ENCODE measurements around the gene MYOF. TPM values are rescaled to one million over a fixed set of nuclear protein-coding genes. Genes with fewer than 3 reads are reported as not detected.
"Not testable (repeated sequence)": the region's sequence is repeated elsewhere in the genome, so short reads cannot be mapped to it uniquely, and the experiment has no call there.

Gene MYOF
- total RNA-seq, 1 donor from 2014 or later: 82.5 TPM

DNA sequence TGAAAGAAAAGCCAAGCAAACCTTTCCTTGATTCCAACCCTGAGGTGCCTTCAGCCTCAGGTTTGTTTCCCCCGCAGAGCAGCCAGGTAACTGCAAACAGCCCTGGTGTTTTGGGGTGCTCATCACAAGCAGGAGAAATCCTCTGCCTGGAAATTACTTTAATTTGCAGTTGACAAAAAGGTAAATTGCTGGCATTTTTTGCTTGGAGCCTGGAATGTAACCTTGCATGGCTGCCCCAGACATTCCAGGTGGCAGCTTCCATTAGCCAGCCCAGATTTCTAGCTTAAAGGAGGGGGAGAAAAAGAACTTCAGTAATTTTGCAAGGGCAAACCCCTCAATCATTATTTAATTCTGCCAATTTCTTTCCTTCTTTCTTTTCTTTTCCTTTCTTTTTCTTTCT lies 194.4 kb downstream of the MYOF start:
- intact Hi-C loops (cut with DNase I): loop anchor here (2.0 to 10.0 kb wide), 3 partner anchors 173 to 403 kb away; no protein-coding TSS in a partner anchor
- no peak for DNase-seq (ENCODE audit: low spot score)

DNA sequence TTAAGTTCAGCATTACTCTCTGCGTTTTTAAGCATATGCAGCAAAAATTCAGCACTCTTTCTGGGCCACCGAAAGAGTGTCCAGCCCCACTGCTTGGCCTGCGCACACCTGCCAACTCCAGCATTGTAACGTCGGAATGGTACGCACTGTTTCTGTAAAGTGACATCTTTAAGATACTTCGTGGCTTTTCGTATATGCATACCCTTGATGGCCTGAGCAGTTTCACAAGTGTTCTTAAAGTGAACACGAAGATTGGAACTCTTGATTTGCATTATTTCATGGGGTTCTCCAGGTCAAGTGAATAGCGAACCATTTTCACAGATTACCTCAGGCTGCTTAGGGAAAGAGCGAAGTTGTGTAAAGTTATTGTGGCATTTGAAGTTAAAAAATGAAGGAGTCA lies 197.9 kb downstream of the MYOF start:
- not testable (repeated sequence) for DNase-seq (ENCODE audit: low spot score)
- intact Hi-C loops (cut with DNase I): loop anchor here (10.0 kb wide), 1 partner anchor 399 kb away; no protein-coding TSS in a partner anchor

DNA sequence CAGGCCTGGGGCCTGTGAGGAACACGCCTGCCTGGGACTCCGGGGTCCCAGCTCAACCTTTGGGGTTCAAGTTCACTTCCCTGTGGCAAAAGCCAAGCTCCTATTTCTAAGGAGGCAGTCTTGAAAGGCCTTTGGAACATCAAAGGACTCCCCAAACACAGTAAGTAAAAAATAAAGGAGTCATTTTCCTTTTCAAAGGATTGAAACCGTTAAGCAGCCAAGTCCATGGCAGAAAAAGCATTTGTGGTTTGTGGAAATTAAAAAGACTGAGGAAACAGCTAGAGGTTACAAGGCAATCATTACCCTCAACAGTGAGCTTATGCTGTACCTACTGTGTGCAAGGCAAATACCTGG lies 200.8 kb downstream of the MYOF start:
- intact Hi-C loops (cut with DNase I): loop anchor here (10.0 kb wide), 1 partner anchor 397 kb away; no protein-coding TSS in a partner anchor
- DNase-seq (ENCODE audit: low spot score): no peak

DNA sequence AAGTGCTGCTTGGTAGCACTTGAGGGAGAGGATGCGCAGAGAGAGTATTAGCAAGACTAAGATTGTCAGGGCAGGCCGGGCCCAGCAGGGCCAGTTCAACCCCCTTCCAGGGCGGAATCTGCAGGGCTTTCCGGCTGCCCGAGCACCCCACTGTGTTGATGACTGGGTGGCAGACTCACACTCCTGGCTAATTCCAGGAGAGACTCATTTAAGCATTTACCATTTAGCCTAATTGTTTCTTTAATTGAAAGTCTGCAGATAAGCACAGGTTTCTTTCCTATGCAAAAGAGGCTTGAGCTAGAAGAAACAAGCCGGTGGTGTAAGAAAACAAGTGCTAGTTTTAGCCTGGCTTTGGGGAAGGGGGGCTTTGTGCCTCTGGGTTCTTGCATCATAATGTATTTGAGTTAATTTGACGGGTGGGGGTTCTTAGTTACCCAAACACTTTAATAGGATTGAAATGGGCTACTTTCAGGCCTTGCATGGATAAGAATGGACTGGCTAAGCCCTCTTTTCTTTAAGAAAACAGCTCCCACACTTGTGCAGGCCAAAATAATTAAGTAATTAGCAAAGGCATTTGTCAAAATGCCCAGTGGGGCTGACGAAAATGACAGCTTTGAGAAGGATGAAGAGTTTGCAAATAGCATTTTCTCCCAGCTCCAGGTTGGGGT lies 201.3 kb downstream of the MYOF start:
- no peak for DNase-seq (ENCODE audit: low spot score)
- intact Hi-C loops (cut with DNase I): loop anchor here (10.0 kb wide), 1 partner anchor 396 kb away; no protein-coding TSS in a partner anchor

DNA sequence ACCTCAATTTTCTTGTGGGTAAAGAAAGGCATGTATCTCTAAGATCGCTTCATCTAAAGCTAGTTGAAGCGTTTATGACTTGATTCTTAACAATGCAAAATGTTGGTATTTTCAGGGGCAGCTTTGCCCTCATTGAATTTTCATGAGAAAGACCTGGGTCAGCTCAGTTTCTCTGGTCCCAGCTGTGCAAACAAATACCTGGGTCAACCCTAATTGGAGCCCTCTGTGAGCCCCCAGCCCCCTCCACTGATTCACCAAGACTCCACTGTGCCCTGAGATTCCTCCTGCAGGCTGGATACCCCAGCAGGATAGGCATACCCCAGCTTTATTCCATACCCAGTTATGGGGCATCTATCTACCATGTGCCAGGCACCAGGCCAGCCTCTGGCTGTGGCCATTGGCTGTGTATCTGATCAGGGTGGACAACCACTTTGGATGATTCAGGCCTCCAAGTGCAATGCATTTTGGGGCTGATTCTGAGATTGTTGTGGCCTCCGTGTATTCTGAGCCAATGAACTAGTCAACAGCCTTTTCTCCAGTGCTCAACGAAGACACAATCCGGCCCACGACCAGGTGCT lies 201.9 kb downstream of the MYOF start:
- DNase-seq (ENCODE audit: low spot score): no peak
- intact Hi-C loops (cut with DNase I): loop anchor here (10.0 kb wide), 1 partner anchor 395 kb away; no protein-coding TSS in a partner anchor

DNA sequence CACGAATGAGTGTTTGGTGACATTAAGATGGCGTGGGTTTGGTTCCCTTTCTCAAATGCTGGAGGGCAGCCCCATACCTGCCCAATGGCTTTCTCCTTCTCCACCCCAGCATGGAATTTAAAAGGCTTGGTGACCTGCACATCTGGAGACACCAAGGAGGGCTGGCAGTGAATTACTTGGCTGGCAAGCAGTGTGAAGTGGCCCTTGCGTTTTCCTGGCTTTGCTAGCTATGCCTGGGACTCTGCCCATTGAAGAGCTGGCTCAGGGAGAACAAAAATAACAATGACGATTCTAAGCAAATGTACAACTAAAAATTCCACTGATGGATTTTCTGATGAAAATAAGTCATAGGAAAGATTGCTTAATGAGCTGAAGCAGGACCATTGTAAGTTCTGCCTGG lies 204.8 kb downstream of the MYOF start:
- DNase-seq (ENCODE audit: low spot score): no peak
- intact Hi-C loops (cut with DNase I): no loop called here

DNA sequence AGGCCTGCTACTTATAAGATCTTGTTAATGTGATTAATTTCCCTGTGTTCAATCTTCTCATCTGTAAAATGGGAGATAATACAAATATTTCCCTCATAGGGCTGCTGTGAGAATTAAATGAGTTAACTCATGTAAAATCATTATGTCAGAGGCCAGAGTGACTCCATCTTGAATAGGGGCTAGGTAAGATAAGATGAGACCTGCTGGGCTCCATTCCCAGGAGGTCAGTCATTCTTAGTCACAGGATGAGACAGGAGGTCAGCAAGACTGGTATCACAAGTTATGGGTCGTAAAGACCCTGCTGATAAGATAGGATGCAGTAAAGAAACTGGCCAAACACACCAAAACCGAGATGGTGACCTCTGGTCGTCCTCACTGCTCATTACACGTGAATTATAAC lies 207.7 kb downstream of the MYOF start:
- no peak for DNase-seq (ENCODE audit: low spot score)

DNA sequence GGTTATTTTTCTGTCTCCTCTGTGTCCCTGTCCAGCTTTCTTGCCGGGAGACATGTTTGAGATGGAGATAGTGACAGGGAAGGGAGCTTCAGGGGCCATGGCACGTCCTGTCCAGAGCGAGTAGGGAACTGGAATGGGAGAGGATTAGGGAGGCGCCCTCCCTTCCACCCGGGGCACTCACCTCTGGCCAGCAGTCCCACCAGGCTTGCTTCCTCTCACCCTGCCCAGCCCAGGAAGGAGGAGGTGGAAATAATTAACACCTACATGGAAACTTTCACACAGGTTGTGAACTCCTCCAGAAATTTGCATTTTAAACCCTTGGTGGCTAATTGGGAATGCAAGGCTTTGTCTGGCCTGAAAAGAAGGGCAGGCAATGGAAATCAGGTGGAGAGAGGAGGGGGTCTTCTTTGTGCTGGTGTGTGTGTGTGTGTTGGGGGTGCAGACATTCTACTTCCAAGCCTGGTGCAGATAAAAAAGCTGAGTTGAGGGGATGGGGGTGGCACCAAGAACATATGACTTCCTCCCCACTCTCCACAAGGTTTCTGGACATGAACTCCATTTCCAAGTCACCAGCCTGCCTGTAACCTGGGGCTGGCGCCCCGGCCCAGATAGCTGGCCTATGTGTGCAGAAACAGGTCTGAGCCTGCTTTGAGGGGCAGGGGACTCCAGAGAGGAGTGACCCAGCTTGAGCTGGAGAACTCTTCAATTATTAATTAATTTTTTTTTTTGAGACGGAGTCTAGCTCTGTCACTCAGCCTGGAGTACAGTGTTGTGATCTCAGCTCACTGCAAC lies 209.1 kb downstream of the MYOF start:
- intact Hi-C loops (cut with DNase I): no loop called here

More for the DNA sequence above, 207.7 kb downstream of the MYOF start:
- intact Hi-C loops (cut with DNase I): no loop called here

DNA sequence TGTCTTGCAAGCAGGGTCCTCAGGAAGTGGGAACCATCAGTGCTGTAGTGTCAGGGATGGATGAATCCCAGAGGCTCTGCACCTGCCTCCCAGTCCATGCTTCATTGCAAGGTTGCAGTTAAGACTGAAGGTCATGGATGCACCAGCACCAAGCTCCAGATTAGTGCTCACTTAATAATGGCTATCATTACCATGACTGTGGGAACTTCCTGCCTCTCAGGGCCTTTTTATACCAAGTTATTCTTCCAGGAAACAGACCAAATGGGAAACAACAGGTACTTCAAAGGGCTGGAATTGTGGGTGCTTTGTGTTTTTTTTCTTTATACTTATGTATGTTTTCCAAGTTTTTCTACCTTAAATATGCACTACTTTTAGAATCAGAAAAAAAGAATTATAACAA lies 210.8 kb downstream of the MYOF start:
- DNase-seq (ENCODE audit: low spot score): no peak
- intact Hi-C loops (cut with DNase I): no loop called here

More for the DNA sequence above, 209.1 kb downstream of the MYOF start:
- no peak for DNase-seq (ENCODE audit: low spot score)

DNA sequence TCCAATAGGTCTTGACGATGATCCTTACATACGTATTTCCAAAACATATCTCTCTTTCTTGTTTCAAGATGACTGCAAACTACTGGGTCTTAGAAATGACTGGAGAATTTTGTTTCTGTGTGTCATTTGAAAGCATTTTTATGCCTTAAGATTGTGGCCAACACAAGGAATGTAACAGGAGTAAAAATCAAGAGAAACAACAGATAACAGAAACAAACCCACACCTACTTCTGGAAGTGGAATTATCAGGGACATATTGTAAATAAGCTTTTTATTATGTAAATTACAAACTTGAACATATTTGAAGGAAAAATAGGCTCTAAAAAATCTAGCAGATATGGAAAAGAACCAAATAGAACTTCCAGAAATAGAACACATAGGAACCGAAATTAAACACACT lies 212.9 kb downstream of the MYOF start:
- intact Hi-C loops (cut with DNase I): no loop called here
- no peak for DNase-seq (ENCODE audit: low spot score)

DNA sequence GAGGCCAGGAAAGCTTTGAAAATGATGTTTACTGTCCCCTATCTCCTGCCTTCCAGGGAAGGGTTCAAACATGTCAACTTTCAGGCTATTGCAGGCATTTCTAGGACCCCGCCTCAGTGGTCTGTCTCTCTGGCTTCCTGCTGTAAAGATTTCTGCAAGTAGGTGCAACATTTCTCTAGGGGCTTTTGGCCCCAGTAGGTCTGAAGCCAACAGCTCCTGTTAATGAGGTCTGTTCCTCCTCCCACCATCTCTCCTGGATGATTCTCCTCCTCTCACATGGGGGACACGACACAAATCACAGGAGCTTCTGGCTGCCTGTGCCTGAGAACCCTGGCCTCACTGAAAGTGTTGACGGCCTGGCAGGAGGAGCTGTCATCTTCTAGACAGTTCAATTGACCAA lies 214.1 kb downstream of the MYOF start:
- no peak for DNase-seq (ENCODE audit: low spot score)
- intact Hi-C loops (cut with DNase I): no loop called here

DNA sequence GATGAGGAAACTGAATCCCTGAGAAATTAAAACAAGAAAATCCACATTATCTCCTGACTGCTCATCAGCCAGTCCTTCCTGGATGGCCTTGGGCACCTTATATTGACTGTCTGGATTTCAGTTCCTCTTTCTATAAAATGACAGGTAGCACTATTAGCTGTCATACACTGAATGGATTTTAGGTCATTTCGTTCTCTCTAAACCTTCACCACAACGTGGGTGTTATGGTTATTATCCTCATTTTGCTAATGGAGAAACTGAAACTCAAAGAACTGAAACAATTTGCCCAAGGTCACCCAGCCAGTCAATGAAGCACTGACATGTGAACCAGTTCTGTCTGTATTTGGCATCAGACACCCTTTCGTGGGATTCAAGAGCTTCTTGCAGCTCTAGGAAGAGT lies 214.6 kb downstream of the MYOF start:
- no peak for DNase-seq (ENCODE audit: low spot score)
- intact Hi-C loops (cut with DNase I): no loop called here

DNA sequence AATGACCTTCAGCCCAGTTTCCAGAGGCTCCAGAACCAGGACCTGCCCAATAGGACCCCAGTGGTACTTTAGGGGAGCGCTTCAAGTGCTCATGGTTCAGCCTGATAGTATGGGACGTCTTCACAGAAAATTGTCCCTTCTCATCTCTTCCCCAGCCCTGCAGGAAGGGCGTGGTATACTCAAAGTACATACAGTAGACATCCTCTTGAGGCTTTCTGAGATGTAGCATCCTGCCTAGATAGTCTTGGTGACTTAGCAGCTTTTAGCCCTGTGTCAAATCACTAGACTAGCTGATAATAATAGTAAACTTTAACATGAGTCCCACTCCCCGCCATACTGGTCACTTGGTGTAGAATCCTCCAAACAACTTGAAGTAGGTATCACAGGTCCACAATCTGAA lies 215.3 kb downstream of the MYOF start:
- intact Hi-C loops (cut with DNase I): no loop called here
- no peak for DNase-seq (ENCODE audit: low spot score)

DNA sequence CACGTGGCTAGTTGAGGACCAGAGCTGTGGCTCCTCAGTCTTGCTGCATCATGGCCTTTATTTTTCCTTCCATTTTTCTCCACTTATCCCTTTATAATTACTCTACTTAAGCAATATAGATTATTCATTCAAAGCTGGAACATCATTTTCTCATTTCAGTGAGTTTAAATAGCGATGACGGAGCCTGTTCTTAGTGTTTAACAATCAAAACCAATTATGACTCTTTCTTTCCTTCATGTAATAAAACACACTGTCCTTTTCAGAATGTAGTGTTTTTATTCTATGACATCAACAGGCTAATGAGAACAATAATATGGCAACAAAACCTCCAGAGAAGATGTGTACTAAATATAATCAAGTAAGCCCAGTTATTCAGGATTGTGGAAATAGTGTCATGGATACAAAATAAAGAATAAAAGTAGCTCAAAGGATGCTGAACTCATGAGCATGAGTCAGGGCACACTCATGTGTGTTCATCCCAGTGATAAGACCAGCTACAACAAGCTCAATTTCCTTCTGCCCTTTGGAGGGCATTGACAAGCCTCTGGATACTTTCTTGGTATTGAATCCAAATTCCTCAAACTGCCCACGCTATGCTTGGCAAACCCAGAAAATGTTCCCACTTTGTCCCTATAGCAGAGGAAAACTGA lies 220.0 kb downstream of the MYOF start:
- no peak for DNase-seq (ENCODE audit: low spot score)
- intact Hi-C loops (cut with DNase I): no loop called here

DNA sequence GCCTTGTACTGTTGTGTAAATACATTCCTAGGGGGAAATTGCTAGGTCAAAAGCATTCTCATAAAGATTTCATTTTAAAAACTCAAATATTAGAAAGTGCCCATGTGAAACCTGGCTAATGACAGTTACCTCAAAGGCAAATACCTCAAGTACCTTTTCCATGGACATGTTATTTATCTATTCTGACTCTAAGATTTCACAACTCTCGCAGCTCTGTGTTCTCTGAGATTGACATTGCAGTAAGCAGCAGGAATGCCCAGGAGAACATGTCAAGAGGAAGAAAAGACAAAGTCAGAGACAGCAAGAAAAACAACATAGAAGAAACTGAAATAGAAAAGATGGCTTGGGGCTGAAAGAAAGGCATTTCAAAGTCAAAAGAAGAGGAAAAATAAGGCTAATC lies 221.0 kb downstream of the MYOF start:
- intact Hi-C loops (cut with DNase I): no loop called here
- DNase-seq (ENCODE audit: low spot score): no peak

DNA sequence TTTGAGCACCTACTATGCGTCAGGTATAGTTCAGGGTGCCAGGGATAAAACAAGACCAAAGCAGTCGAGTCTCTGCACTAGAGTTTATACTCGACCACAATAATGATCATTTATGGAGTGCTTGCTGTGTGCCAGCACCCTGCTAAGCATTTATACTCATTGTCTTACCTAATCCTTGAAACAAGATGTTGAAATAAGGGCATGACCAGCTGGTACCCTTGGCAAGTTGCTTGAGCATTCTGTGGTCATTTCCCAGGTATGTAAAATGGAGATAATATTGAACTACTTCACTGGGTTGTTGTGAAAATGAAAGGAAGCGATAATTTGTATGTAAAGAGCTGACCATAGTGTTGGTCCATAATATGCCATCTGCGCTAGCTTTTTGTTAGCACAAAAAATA lies 223.0 kb downstream of the MYOF start:
- DNase-seq (ENCODE audit: low spot score): no peak
- intact Hi-C loops (cut with DNase I): no loop called here
